NCI-H748 treated with DMSO at 0.1 percent for 48 hours (cell line): ENCODE results near the gene TSACC.

Source experiments
- DNase-seq: peaks from one replicate; lab custom pipeline; 2025; lab: John Stamatoyannopoulos, UW

Gene TSACC

GRCh38 chr1:156394835-156395461 is 56.6 kb downstream of the TSACC start:
- DNase-seq = peak; percentile 9
